HG02642 (cell line): ENCODE data around the gene POLR1A.

ENCODE experiments used
- ATAC-seq: cut with Tn5 transposase; IDR thresholded peaks from one replicate; pipeline ENCODE4 v1.9.1; 2021; ENCODE audit warnings: mild to moderate bottlenecking; ENCODE audit not compliant: unreplicated experiment, poor library complexity

POLR1A gene

GRCh38 chr2:86105252-86105968, at the start of gene POLR1A:
POLR1A (minus strand) TSS chr2:86105886; CDS start chr2:86105776, 110 bp downstream.
- ATAC-seq: peak; percentile 79

GRCh38 chr2:86150502-86150901, 44.8 kb upstream of the POLR1A start:
- no peak for ATAC-seq

GRCh38 chr2:86147793-86148192, 42.1 kb upstream of the POLR1A start:
- ATAC-seq: no peak

- ATAC-seq: no peak
Measured at GRCh38 chr2:86143926-86144685, 38.4 kb upstream of the POLR1A start.

- no peak for ATAC-seq
Measured at GRCh38 chr2:86143307-86143706, 37.6 kb upstream of the POLR1A start.

GRCh38 chr2:86142436-86143257, 37.0 kb upstream of the POLR1A start:
- no peak for ATAC-seq

GRCh38 chr2:86140969-86141392, 35.3 kb upstream of the POLR1A start:
- ATAC-seq: no peak

- ATAC-seq: no peak
Measured at GRCh38 chr2:86139981-86140380, 34.3 kb upstream of the POLR1A start.

GRCh38 chr2:86138736-86139625, 33.3 kb upstream of the POLR1A start:
- ATAC-seq: no peak

GRCh38 chr2:86136141-86136540, 30.5 kb upstream of the POLR1A start:
- ATAC-seq: no peak

- no peak for ATAC-seq
Measured at GRCh38 chr2:86135653-86136052, 30.0 kb upstream of the POLR1A start.

- no peak for ATAC-seq
Measured at GRCh38 chr2:86134709-86135108, 29.0 kb upstream of the POLR1A start.

- no peak for ATAC-seq
Measured at GRCh38 chr2:86124683-86125082, 19.0 kb upstream of the POLR1A start.

GRCh38 chr2:86123328-86123925, 17.7 kb upstream of the POLR1A start:
- no peak for ATAC-seq

- ATAC-seq: no peak
Measured at GRCh38 chr2:86118130-86118529, 12.4 kb upstream of the POLR1A start.

- no peak for ATAC-seq
Measured at GRCh38 chr2:86107031-86107430, 1.3 kb upstream of the POLR1A start.

GRCh38 chr2:86105969-86106945, 571 bp upstream of the POLR1A start, which contains the start of gene PTCD3:
PTCD3 (plus strand) TSS chr2:86106235; CDS start chr2:86106248, 13 bp downstream.
- peak; percentile 90 for ATAC-seq

GRCh38 chr2:86102157-86102556, 3.5 kb downstream of the POLR1A start:
- ATAC-seq: no peak
